GM12878 (cell line): Measurements from ENCODE around the gene ELP4. TPM values are rescaled to one million over a fixed set of nuclear protein-coding genes. Genes with fewer than 3 reads are reported as not detected.

ENCODE experiments used
- ATAC-seq: fragments of 200-7000 bp; cut with Tn5 transposase; 3 replicates; pipeline ENCODE4 v1.9.1; 2020; ENCODE audit warnings: mild to moderate bottlenecking, moderate library complexity
- BruUV-seq: library from RNA; stranded (reverse); fragments of 400-500 nt; replicated peaks from 2 replicates; lab custom pipeline; 2021; lab: Mats Ljungman, UMichigan
- CTCF ChIA-PET: fragments of 300-600 bp; sonication (Branson Sonifier 250); formaldehyde crosslinking; extraction: SDS; loops from one replicate; lab custom pipeline; 2021; ENCODE audit warnings: inconsistent platforms; lab: Yijun Ruan, JAX
- POLR2A ChIA-PET: fragments of 350-600 bp; formaldehyde crosslinking; extraction: SDS; loops from one replicate; lab custom pipeline; 2021; ENCODE audit warnings: inconsistent platforms; lab: Charles Lee
- RAD21 ChIA-PET: fragments of 300-600 bp; sonication (Branson Sonifier 250); formaldehyde crosslinking; loops from one replicate; lab custom pipeline; 2023; ENCODE audit warnings: antibody characterized with exemption; ENCODE audit not compliant: unreplicated experiment; lab: Charles Lee
- SMC1A ChIA-PET: fragments of 300-600 bp; sonication (Branson Sonifier 250); formaldehyde crosslinking; loops from one replicate; lab custom pipeline; 2023; ENCODE audit not compliant: unreplicated experiment, uncharacterized antibody; lab: Charles Lee
- DNase-seq: peaks from one replicate; pipeline ENCODE4 v3.0.0-alpha.2; 2011; ENCODE audit warnings: low read depth, low spot score
- FAIRE-seq: peaks from 3 replicates; lab custom pipeline; 2011; peaks lifted over from hg19 to GRCh38; lab: Jason Lieb, UNC
- H2AFZ ChIP-seq: 2 replicates; pipeline ENCODE4 v1.6.0; 2011; ENCODE audit warnings: low read depth, low read length, control low read depth; ENCODE audit not compliant: control insufficient read depth
- H3K27ac ChIP-seq: 2 replicates; pipeline ENCODE4 v1.5.1; 2011; ENCODE audit warnings: control low read depth; ENCODE audit not compliant: control insufficient read depth, insufficient read depth
- H3K27me3 ChIP-seq, 2 experiments: replicated peaks in 1 of 2; 2 replicates each; pipeline versions ENCODE4 v1.6.0 to v1.6.1; 2011; ENCODE audit warnings: low read length in 1 of 2; ENCODE audit not compliant: control insufficient read depth in 2 of 2, insufficient read depth in 2 of 2
- H3K36me3 ChIP-seq, 2 experiments: 2 replicates each; pipeline ENCODE4 v1.5.1; 2011; ENCODE audit warnings: low read length in 1 of 2; ENCODE audit not compliant: control insufficient read depth in 2 of 2, insufficient read depth in 2 of 2
- H3K4me1 ChIP-seq: 2 replicates; pipeline ENCODE4 v1.6.1; 2011; ENCODE audit warnings: mild to moderate bottlenecking, low read length, moderate library complexity, mixed read lengths; ENCODE audit not compliant: control insufficient read depth, insufficient read depth
- H3K4me2 ChIP-seq: 2 replicates; pipeline ENCODE4 v1.6.0; 2011; ENCODE audit warnings: control low read depth; ENCODE audit not compliant: control insufficient read depth, insufficient read depth
- H3K4me3 ChIP-seq: fragments of 200-600 bp; sonication (generic); 2 replicates; pipeline ENCODE4 v1.5.1; 2016
- H3K79me2 ChIP-seq: 2 replicates; pipeline ENCODE4 v1.6.0; 2011; ENCODE audit warnings: low read length; ENCODE audit not compliant: control insufficient read depth, insufficient read depth
- H3K9ac ChIP-seq: 2 replicates; pipeline ENCODE4 v1.8.0; 2011; ENCODE audit warnings: low read length, control low read depth, mixed read lengths; ENCODE audit not compliant: control insufficient read depth, insufficient read depth
- H3K9me3 ChIP-seq: replicated peaks from 3 replicates; pipeline ENCODE4 v1.5.1; 2011; ENCODE audit warnings: mild to moderate bottlenecking, low read length; ENCODE audit not compliant: control insufficient read depth, insufficient read depth
- H4K20me1 ChIP-seq: 2 replicates; pipeline ENCODE4 v1.6.0; 2011; ENCODE audit not compliant: control insufficient read depth, insufficient read depth
- CREB1 ChIP-seq: IDR thresholded peaks from 2 replicates; pipeline ENCODE4 v1.6.1; 2012; ENCODE audit warnings: low read depth, mild to moderate bottlenecking, inconsistent platforms
- POLR2AphosphoS2 ChIP-seq: IDR thresholded peaks from 2 replicates; pipeline ENCODE4 v1.6.1; 2011; ENCODE audit warnings: low read depth, mild to moderate bottlenecking, low read length, improper control_type of control experiment, moderate library complexity
- SUZ12 ChIP-seq: fragments of 200-600 bp; sonication (generic); IDR thresholded peaks from one replicate; pipeline ENCODE4 v1.6.1; 2018; ENCODE audit warnings: antibody characterized with exemption, mild to moderate bottlenecking; ENCODE audit not compliant: unreplicated experiment
- ZNF207 ChIP-seq: fragments of 450-650 bp; IDR thresholded peaks from 2 replicates; pipeline ENCODE4 v1.6.1; 2014; ENCODE audit warnings: antibody characterized with exemption, mild to moderate bottlenecking, borderline replicate concordance
- WGBS: methylation state at CpG from one replicate; pipeline ENCODE4 v1.1.6; 2016; ENCODE audit warnings: low lambda C conversion rate; ENCODE audit not compliant: insufficient replicate concordance, insufficient coverage; ENCODE audit errors: missing lambda C conversion rate; 5-methylcytosine and 5-hydroxymethylcytosine counted together
- in situ Hi-C: fragments of 300-500 bp; cut with MboI; formaldehyde crosslinking; loops from 9 replicates; pipeline ENCODE4 v1.14.3; 2018; ENCODE audit warnings: mixed read lengths
- intact Hi-C: fragments of 100-400 bp; cut with micrococcal nuclease; formaldehyde crosslinking; loops from one replicate; pipeline ENCODE4 v1.14.2; 2022; ENCODE audit not compliant: unreplicated experiment
- polyA plus RNA-seq, 11 experiments: library from polyadenylated mRNA; depleted of rRNA in 4 of 11; unstranded in 6 of 11; stranded (reverse) in 5 of 11; fragments of >200 nt; fragmentation: Nextera tagmentation in 4 of 11; fragmentation: Illumina TruSeq in 1 of 11; extraction: Ambion mirVana in 4 of 11; extraction: Trizol in 1 of 11; gene quantifications; 1 replicate in 1 of 11; 2 replicates in 10 of 11; pipeline versions ENCODE4 v1.2.1 to v1.2.3, GENCODE V29; 2011 to 2016; ENCODE audit warnings: inconsistent platforms in 2 of 11, missing spikeins in 2 of 11, low read depth in 1 of 11
- total RNA-seq, 4 experiments: library from RNA; depleted of rRNA in 3 of 4; stranded (reverse); fragments of >200 nt in 3 of 4; fragmentation: Illumina TruSeq in 1 of 4; extraction: Trizol in 1 of 4; gene quantifications; 2 replicates each; pipeline versions ENCODE4 v1.2.1 to v1.2.3, GENCODE V29; 2013 to 2021

The ELP4 gene
- total and polyA plus RNA-seq, 10 of the 15 experiments (the other 5 are each of a cell fraction or from before 2014, with no cell fraction given): 17.7 to 36.1 (median 27.0) TPM

DNA sequence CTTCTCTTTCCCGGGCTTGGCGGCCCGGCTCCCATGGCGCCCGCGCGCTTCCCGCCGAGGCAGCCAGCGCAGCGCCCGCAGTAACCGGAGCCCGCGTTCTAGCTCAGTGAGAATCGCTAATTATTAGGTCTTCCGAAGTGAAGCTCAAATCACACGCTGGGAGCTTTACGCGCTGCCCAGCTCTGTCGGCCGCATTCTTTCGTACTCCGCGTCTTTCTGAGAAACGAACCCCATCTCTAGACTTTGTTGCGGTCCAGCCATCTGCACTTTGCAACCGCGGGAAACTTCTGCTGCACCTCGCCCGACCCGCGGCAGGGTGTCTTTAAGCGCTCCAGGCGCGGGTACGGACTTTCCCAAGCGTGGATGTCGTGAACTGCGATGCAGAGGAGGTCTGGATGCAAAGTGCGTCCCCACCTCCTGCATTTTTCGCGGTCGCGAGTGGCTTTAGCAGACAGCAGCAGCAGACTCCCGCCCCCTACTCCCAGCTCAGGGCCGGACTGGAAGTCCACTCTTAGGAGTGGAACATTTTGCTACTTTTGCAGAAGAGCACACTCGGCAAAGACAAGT lies 307.6 kb downstream of the ELP4 start:
- H2AFZ ChIP-seq: no peak overlapping the region
- no peaks in the 10 kb centered on the region; the same call in 2 of the 3 replicates for H3K9me3 ChIP-seq
- H3K4me2 ChIP-seq: peak overlapping the region; percentile 62
- FAIRE-seq: no peak
- intact Hi-C loops: no loop called here
- SMC1A ChIA-PET: interaction anchor here (1.5 kb wide), 1 partner anchor 141 kb away, joined by 3 read pairs; no protein-coding TSS in a partner anchor
- H3K4me3 ChIP-seq: 0 out of 2 replicates have a peak overlapping the region, but pooled peaks have one; percentile 24
- RAD21 ChIA-PET: interaction anchor here (0.6 kb wide), 1 partner anchor 436 kb away, joined by 3 read pairs; no protein-coding TSS in a partner anchor
- in situ Hi-C loops: no loop called here
- H3K9ac ChIP-seq: no peak overlapping the region
- CTCF ChIA-PET: no interaction called here
- H3K27me3 ChIP-seq: peaks cover 25 to 62% of the 10 kb centered on the region in 2 experiments
- 36% methylated on average over 48 of the region's 48 CpGs for WGBS
- peaks cover 6% of the 10 kb centered on the region; the same call in 1 of the 2 replicates for H3K4me1 ChIP-seq
- TF ChIP-seq SUZ12 (peak; percentile 21), CREB1 (no peak)
- TF ChIP-seq, all 136 proteins: peak for 1
- Histone ChIP-seq H4K20me1 (peaks cover 3% of the 10 kb centered on the region; the same call in 1 of the 2 replicates), H3K79me2 (no peaks in the 10 kb centered on the region), H3K27ac (no peak overlapping the region), H3K36me3 (no peaks in the 10 kb centered on the region)
- no peak for DNase-seq
- ATAC-seq: peak; percentile 9; the same call in 2 of the 3 replicates
- BruUV-seq: no TSS peak
- POLR2A ChIA-PET: no interaction called here

DNA sequence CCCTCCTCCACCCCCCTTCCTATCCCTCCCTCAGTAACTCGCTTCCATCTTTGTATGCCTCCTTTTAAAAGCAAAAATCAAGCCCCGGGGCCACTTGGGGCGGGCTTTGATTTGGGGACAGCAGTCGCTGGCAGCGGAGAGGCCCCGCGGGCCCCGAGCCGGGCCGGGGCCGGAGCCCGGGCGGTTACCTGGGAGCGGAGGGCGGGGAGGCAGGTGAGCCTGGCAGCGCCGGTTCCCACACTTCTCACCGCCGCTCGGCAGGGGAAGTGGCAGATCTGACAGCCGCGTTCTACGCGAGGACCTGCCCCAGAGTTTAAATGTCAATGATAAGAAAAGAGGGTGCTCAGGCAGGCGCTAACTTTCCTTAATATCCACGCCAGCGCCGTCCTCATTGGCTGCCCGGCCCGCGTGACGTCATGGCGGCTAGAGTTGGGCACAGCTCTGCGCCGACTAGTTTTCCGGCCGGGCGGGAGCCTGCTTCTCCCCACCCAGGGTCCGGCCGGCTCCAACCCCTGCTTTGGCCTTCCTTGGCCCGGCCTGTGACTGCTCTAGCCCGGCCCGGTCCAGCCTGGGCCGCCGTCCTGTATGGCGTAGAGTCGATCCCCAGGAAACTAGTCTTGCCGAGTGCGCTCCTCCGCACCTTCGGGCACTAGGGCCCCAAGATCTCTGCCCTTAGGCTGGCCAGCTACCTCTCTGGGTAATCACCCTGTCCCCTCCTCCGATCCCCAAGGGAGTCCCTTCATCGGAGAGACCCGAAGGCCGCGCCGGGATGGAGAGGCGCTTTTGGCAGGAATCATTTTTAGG lies 308.3 kb downstream of the ELP4 start:
- Histone ChIP-seq H3K4me3 (no peak overlapping the region), H3K27me3 (peaks cover 22 to 55% of the 10 kb centered on the region in 2 experiments), H3K4me1 (no peaks in the 10 kb centered on the region), H3K9ac (no peak overlapping the region), H3K4me2 (peak overlapping the region; percentile 42; the same call in 1 of the 2 replicates), H3K79me2 (no peaks in the 10 kb centered on the region), H3K27ac (no peak overlapping the region), H2AFZ (no peak overlapping the region), H3K36me3 (no peaks in the 10 kb centered on the region), H3K9me3 (no peaks in the 10 kb centered on the region; the same call in 2 of the 3 replicates), H4K20me1 (peaks cover 3% of the 10 kb centered on the region; the same call in 1 of the 2 replicates)
- no peak for DNase-seq
- intact Hi-C loops (no loop called here), in situ Hi-C loops (no loop called here)
- TF ChIP-seq POLR2AphosphoS2: no peak
- no peak for TF ChIP-seq ZNF207
- peak; percentile 61 for TF ChIP-seq SUZ12
- SMC1A ChIA-PET: interaction anchor here (1.5 kb wide), 1 partner anchor 140 kb away, joined by 3 read pairs; no protein-coding TSS in a partner anchor
- no TSS peak for BruUV-seq
- ATAC-seq: no peak
- 56% methylated on average over 47 of the region's 58 CpGs for WGBS
- no peak for FAIRE-seq
- POLR2A ChIA-PET: no interaction called here
- CTCF ChIA-PET: no interaction called here
- RAD21 ChIA-PET: interaction anchor here (0.6 kb wide), 1 partner anchor 436 kb away, joined by 3 read pairs; no protein-coding TSS in a partner anchor
